HG02623 (cell line): ENCODE results near the gene DPPA3.
"Not testable (repeated sequence)": the region's sequence is repeated elsewhere in the genome, so short reads cannot be mapped to it uniquely, and the experiment has no call there.

Experiments
- ATAC-seq: cut with Tn5 transposase; IDR thresholded peaks from one replicate; pipeline ENCODE4 v1.9.1; 2021; ENCODE audit warnings: moderate library complexity; ENCODE audit not compliant: unreplicated experiment

DPPA3 gene

DNA sequence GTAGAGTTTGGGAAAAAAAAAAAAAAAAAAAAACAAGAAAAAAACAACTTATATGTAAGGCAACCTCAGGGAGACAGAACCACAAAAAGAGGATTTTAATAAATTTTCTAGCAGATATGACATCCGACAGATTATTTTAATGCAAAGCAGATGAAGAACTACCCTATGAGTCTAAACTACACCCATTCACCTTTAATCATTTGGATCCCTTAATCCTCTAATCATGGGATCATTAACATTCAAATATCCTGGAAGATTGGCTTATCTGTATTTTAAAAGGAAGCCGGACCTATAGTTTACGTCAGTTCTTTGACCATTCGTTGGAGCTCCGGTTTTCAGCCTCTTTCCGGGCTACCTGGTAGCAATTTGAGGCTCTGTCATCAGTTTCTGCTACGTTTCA, at the start of gene DPPA3:
Gene DPPA3 (plus strand): TSS at position 301 of the 400 bp plus-strand sequence. CDS start 138 bp downstream, outside the sequence.
- no peak for ATAC-seq

DNA sequence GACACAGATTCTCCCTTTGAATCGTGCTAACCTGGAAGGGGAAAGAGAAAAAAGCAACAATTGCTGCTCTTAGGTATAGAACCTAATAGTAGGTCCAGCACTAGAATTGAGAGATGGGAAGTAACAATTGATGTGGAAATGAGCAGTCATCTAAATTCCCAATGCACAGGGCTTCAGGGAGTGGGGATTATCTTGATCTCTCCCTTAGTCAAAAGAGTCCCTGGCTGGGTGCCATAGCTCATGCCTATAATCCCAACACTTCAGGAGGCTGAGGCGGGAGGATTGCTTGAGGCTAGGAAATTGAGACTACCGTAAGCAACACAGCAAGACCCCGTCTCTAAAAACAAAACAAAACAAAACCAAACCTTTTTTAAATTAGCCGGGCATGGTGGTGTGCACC, 49.5 kb upstream of the DPPA3 start:
- ATAC-seq = no peak

GRCh38 chr12:7666595-7666994, 44.6 kb upstream of the DPPA3 start:
- no peak for ATAC-seq

DNA sequence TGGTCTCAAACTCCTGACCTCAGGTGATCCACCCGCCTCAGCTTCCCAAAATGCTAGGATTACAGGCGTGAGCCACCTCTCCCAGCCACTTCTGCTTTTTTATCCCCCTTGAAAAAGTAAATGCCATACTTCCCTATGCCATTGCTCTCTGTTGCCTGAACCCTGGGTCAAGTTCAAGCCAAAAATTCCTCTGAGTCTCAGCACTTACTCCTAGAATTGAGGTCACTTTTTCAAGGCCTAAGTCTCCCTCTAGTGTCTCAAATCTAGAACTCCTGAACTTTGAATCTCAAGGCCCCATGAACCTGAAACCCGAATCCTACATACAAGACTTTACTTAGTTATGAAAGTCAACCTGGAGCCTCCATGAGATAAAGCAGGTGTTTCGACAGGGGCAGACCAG, 44.1 kb upstream of the DPPA3 start:
- ATAC-seq = no peak

GRCh38 chr12:7668171-7668570, 43.1 kb upstream of the DPPA3 start:
- ATAC-seq = no peak

GRCh38 chr12:7675455-7675854, 35.8 kb upstream of the DPPA3 start:
- not testable (repeated sequence) for ATAC-seq

GRCh38 chr12:7677432-7677888, 33.8 kb upstream of the DPPA3 start:
- ATAC-seq = not testable (repeated sequence)

DNA sequence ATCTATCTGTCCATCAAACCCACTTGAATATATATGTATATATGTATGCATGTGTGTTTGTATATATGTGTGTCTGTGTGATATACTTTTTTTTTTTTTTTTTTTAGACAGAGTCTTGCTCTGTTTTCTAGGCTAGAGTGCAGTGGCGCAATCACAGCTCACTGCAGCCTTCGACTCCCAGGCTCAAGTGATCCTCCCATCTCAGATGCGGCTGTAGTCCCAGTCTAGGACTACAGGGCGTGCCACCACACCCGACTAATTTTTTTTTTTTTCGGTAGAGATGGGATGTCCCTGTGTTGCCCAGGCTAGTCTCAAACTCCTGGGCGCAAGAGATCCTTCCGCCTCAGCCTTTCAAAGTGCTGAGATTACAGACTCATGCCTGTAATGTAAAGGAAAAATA, 32.5 kb upstream of the DPPA3 start:
- no peak for ATAC-seq

DNA sequence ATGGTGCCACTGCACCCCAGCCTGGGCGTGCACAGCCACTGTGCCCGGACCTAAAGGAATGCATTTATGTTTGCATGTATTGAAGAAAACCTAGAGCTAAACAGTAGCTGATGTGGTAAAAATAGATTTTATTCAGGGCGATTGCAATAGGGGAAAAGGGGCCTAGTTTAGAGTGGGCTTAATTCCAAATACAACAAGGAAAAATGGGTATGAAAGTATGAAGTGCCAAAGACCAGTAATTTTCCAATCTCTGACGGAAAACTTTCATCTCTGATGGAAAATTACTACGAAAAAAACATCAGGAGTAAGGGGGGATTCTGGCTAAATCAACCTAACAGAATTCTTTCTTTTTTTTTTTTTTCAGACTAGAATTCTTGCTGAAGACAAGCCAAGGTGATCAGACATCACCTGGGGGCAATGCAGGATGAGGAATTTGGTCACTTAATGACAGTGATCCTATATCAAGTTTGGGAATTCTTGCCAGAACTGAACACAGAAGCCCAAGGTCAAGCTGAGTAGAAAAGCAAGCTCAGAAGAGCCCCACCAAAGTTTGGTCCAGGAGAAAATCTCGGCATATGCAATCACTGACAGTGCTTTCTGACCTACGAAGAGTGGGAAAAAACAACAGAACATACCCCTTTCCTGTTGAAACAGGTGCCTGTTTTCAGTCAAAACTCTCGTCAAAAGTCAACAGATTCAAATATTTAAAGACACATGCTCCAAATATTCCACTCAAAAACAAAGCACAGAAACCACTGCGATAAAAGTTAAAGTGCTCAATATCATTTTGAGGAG, 31.8 kb upstream of the DPPA3 start:
- no peak for ATAC-seq

DNA sequence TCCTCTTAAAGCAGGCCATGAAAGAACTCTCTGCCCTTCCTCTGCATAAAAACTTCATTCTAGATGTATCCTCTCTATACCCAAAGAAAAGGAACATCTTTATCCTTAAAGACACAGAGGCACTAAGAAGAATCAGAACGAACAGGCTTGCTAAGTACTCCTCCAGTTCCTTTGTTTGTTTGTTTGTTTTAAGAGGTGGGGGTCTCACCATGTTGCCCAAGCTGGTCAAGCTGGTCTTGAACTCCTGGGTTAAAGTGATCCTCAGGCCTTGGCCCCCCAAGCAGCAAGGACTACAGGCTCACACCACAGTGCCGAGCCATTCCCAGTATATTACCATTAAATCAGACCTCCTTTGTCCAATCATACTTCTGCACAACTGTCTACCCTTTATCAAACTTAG, 29.7 kb upstream of the DPPA3 start:
- no peak for ATAC-seq

DNA sequence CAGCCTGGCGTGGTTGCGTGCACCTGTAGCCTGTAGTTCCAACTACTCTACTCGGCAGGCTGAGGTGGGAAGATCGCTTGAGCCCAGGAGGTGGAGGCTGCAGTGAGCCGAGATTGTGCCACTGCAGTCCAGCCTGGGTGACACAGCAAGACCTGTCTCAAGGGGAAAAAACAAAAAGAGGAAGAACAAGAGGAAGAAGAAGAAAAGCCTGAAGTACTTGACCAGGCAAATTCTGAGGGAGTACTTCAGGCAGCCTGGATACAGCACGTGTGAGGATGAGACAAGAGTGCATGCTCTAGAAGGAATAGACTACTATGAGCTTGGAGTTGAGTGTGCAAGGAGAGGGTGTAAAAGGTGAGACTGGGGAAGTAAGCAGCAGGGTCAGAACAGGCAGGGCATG, 17.4 kb upstream of the DPPA3 start:
- ATAC-seq = no peak

DNA sequence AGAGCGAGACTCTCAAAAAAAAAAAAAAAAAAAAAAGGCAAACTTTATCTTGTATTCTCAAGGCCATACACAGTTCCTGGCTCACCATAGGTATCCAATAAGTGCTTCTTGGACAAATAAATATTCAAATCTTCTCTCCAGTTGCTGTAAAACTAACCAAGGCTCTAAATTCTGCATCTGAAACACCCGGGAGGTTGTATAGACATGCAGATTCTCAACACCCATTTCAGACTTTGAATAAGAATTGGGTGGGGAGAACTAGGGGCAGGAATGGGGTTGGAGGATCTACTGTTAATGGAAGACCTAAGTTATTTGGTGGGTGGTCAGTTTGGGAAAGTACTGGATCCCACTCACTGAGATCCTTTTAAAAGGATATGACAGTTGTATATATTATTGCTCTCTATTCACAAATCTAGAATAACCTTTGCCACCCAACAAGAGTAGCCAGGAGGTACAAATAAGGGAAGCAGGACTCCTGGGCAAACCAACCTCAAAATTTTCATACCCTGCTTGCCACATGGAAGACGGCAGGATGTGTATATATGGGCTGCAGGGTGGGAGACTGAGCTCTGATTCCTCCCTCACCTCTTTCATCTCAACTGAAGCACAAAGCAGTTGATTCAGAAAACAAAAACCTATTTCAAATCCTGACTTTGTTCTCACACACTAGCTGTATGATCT, 16.5 kb upstream of the DPPA3 start:
- no peak for ATAC-seq

- ATAC-seq = no peak
Measured at GRCh38 chr12:7695237-7695560, 16.0 kb upstream of the DPPA3 start.

DNA sequence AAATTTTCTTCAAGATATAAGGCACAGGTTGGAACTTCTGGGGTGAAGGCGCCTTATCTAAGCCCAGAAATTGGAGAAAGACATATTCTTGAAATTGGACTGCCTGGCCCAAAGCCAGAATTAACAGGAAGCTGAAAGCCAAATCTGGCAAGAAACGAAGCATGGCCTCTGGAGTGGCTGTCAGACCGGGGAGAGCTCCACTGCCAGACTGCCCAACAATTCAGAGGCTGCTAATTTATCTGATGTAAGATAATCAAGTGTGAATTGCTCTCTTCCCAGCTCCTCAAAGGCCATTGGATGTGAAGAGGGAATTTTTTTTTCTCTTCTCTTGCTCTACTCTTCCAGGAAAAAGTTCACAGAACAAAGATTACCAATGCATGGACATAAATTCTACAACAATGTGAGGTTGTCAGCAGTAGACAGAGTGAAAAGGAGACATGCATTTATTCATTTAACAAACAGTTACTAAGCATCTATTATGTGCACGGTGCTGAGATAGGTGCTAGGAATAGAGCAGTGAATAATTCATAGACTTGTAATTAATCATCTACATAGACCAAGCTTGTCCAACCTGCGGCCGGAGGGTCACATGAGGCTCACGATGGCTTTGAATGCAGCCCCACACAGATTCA, 15.6 kb upstream of the DPPA3 start, which contains the start of gene GDF3:
Gene GDF3 (minus strand): TSS at position 210 of the 632 bp plus-strand sequence. CDS start 47 bp downstream, at position 163.
- ATAC-seq = no peak

GRCh38 chr12:7705846-7706245, 5.4 kb upstream of the DPPA3 start:
- ATAC-seq = no peak

DNA sequence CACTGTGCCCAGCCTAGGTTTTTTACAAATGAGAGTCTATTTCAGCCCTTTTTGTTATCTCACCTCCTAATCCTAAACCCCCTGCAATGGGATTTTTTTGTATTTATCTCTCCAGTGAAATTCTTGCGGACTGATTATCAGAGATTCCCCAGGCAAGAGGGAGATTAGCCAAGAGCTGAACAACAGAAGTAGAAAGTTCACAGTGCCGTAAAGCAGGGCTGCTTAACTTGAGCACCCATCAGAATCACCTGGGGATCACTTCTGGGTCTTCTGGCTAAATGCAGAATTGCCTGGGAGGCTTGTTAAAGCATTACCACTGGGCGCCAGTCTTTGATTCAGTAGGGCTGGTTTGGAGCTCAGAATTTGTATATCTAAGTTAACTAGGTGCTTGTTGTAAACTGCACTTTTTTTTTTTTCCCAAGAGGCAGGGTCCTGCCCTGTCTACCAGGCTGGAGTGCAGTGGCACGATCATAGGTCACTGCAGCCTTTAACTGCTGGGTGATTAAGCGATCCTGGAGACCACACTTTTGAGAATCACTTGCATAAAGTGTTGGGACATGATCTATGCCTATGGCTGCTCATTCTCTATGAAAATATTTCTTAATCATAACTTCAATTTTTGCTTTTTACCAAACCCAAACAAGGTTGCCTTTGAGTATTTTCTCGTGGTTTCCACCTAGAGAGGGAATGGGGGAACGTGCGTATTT, 1.1 kb upstream of the DPPA3 start:
- ATAC-seq = no peak

DNA sequence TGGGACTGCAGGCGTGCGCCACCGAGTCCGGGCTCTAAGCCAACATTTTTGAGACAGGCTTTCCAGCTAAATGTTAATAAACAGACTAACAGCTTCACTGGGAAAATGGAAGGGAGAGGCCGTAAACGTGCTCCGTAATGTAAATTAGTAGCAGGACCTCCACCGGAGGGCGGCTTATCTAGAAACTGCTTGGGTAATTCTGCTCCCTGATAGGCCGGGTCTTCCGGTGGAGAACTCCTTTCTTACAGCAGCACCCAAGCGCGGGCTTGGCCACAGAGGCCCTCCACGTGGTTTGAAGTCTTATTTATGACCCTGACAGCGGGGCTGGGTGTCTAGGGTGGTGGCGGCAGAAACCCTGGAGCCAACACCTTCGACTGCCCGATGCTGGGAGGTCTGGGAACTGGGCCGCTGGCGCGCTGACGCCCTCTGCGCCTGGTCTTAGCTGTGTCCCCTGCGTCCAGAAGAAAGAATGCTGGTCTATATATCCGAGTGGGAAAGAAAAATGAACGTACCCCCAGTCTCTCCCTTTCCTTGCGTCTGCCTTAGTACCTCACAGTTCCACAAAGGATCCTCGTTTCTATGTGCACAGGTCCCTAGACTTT, 1.7 kb downstream of the DPPA3 start:
- no peak for ATAC-seq

DNA sequence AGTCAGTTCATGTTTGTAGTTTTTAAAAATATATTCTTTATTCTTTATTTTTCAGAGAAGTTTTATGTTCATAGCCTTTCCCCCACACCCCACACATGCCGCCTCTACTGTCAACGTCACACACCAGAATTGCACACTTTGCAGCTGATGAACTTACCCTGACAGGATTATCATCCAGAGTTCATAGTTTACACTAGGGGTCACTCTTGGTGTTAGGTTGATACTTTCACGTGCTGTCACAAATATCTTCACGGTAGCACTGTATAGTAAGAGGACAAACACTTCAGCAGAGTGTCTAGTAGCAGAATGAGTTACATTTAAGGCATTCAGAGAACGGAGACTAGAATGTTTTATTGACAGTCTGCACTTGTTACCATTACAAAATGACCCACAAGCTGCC, 5.1 kb downstream of the DPPA3 start:
- ATAC-seq = no peak

DNA sequence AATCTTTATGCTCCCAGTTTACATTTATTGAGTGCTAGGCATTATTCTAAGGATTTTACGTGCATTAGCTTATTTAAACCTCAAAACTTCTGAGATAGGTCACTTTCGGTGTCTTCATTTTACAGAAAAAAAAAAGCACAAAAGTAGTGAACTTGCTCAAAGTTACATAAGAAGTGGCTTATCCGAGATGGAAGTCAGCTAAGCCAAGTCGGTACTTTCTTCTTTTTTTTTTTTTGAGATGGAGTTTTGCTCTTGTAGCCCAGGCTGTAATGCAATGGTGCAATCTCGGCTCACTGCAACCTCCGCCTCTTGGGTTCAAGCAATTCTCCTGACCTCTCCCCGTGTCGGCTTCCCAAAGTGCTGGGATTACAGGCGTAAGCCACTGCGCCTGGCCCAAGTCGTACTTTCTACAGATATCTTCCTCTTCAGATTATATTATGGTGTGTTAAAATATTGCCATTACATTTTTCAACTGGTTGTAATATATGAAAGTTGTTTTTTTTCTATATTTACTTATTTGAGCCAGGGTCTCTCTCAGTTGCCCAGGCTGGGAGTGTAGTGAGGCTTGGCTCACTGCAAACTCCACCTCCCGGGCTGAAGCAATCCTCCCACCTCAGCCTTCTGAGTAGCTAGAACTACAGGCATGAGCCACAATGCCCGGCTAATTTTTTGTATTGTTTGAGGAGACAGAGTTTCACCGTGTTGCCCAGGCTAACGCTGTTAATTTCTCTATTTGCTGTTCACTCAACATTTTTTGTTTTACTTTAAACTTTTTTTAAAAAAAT, 8.9 kb downstream of the DPPA3 start:
- ATAC-seq = no peak

DNA sequence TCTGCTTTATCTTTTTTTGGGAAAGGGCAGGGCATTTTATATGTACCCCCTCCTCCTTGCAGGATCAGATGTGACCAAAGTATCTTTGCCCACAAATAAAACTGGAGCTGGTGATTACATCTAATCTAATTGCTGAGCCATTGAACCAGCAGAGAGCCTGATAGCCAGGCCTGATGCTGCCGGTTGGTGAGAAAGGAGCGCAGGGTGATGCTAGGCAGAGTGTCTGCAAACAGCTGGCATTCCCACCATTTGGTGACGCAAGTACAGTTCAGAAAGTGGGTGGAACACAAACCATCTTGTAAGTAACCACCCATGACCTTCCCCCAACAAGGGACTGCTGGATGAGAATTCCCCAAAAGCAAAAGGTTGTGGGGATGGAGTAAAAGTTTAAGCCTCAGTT, 12.7 kb downstream of the DPPA3 start:
- no peak for ATAC-seq
